ENCODE measurements around the gene SPOP. TPM values are rescaled to one million over a fixed set of nuclear protein-coding genes. Genes with fewer than 3 reads are reported as not detected.

SPOP gene
- total and polyA plus RNA-seq, 9 of the 15 experiments (the other 6 are each of a cell fraction or from before 2014, with no cell fraction given) = 34.2 to 65.9 (median 39.7) TPM

DNA sequence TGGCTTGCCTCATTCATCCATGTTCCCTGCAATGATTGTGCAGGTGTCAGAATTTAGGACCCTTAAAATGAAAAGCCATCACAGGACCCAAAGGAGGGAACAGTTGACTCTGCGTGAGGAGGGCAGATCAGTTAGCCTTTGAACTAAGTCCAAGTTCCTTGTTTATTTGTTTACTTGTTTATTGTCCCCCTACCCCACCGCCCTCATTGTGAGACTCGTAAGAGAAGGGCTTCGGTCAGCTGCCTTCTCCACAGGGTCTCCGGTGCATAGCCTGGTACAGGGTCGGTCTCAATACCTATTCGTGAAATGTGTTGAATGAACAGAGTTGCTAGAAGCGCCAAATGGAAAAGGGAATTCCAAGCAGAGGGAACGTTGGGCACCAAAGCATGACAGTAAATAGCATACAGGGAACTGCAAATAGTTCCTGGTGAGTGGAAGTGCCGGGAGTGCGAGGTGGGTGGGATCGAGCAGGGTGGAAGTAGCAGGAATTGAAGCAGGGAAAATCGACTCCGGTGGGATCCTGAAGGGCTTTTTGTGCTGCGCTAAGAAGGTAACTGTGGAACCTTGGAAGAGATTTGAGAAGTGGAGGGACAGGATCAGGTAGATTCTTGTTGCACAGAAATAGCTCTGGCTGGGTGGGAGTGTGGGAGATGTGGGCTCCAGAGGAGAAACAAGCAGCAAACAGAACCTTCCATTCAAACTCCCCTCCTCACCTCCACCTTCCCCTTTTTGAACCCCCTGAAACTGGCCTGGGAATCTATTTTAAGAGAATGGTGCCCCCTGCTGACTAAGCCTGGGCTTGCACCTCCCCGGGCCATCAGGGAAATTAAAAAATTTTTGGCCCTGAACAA is 17.2 kb upstream of the SPOP start (continued):
- TF ChIP-seq, protein P1, sequence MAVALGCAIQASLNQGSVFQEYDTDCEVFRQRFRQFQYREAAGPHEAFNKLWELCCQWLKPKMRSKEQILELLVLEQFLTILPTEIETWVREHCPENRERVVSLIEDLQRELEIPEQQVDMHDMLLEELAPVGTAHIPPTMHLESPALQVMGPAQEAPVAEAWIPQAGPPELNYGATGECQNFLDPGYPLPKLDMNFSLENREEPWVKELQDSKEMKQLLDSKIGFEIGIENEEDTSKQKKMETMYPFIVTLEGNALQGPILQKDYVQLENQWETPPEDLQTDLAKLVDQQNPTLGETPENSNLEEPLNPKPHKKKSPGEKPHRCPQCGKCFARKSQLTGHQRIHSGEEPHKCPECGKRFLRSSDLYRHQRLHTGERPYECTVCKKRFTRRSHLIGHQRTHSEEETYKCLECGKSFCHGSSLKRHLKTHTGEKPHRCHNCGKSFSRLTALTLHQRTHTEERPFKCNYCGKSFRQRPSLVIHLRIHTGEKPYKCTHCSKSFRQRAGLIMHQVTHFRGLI (CRISPR knock-in tag; IDR thresholded peaks at IDR 0.05) = no peak
- TF ChIP-seq NR2F6 (CRISPR knock-in tag; IDR thresholded peaks at IDR 0.05) (no peak), GABPB2 (CRISPR knock-in tag; conservative IDR thresholded peaks at IDR 0.05) (no peak), ZKSCAN8 (CRISPR knock-in tag; IDR thresholded peaks at IDR 0.05) (no peak), HNRNPH1 (optimal IDR thresholded peaks at IDR 0.05; ENCODE audit: low read depth, low read length) (no peak), MCM5 (IDR thresholded peaks at IDR 0.05; ENCODE audit: low read depth) (no peak), XRCC3 (IDR thresholded peaks at IDR 0.05) (no peak), ZNF584 (CRISPR knock-in tag; IDR thresholded peaks at IDR 0.05; ENCODE audit: low read depth) (no peak), ZSCAN29 (IDR thresholded peaks at IDR 0.05) (no peak)
- TF ChIP-seq, protein P2, sequence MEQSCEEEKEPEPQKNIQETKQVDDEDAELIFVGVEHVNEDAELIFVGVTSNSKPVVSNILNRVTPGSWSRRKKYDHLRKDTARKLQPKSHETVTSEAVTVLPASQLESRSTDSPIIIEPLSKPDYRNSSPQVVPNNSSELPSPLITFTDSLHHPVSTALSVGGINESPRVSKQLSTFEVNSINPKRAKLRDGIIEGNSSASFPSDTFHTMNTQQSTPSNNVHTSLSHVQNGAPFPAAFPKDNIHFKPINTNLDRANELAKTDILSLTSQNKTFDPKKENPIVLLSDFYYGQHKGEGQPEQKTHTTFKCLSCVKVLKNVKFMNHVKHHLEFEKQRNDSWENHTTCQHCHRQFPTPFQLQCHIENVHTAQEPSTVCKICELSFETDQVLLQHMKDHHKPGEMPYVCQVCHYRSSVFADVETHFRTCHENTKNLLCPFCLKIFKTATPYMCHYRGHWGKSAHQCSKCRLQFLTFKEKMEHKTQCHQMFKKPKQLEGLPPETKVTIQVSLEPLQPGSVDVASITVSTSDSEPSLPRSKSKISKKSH (CRISPR knock-in tag; IDR thresholded peaks at IDR 0.05) = no peak
- TF ChIP-seq, protein P3, sequence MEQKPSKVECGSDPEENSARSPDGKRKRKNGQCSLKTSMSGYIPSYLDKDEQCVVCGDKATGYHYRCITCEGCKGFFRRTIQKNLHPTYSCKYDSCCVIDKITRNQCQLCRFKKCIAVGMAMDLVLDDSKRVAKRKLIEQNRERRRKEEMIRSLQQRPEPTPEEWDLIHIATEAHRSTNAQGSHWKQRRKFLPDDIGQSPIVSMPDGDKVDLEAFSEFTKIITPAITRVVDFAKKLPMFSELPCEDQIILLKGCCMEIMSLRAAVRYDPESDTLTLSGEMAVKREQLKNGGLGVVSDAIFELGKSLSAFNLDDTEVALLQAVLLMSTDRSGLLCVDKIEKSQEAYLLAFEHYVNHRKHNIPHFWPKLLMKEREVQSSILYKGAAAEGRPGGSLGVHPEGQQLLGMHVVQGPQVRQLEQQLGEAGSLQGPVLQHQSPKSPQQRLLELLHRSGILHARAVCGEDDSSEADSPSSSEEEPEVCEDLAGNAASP (IDR thresholded peaks at IDR 0.05) = no peak
- TF ChIP-seq, protein P4, sequence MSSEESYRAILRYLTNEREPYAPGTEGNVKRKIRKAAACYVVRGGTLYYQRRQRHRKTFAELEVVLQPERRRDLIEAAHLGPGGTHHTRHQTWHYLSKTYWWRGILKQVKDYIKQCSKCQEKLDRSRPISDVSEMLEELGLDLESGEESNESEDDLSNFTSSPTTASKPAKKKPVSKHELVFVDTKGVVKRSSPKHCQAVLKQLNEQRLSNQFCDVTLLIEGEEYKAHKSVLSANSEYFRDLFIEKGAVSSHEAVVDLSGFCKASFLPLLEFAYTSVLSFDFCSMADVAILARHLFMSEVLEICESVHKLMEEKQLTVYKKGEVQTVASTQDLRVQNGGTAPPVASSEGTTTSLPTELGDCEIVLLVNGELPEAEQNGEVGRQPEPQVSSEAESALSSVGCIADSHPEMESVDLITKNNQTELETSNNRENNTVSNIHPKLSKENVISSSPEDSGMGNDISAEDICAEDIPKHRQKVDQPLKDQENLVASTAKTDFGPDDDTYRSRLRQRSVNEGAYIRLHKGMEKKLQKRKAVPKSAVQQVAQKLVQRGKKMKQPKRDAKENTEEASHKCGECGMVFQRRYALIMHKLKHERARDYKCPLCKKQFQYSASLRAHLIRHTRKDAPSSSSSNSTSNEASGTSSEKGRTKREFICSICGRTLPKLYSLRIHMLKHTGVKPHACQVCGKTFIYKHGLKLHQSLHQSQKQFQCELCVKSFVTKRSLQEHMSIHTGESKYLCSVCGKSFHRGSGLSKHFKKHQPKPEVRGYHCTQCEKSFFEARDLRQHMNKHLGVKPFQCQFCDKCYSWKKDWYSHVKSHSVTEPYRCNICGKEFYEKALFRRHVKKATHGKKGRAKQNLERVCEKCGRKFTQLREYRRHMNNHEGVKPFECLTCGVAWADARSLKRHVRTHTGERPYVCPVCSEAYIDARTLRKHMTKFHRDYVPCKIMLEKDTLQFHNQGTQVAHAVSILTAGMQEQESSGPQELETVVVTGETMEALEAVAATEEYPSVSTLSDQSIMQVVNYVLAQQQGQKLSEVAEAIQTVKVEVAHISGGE (CRISPR knock-in tag; IDR thresholded peaks at IDR 0.05) = no peak
- TF ChIP-seq, protein P5, sequence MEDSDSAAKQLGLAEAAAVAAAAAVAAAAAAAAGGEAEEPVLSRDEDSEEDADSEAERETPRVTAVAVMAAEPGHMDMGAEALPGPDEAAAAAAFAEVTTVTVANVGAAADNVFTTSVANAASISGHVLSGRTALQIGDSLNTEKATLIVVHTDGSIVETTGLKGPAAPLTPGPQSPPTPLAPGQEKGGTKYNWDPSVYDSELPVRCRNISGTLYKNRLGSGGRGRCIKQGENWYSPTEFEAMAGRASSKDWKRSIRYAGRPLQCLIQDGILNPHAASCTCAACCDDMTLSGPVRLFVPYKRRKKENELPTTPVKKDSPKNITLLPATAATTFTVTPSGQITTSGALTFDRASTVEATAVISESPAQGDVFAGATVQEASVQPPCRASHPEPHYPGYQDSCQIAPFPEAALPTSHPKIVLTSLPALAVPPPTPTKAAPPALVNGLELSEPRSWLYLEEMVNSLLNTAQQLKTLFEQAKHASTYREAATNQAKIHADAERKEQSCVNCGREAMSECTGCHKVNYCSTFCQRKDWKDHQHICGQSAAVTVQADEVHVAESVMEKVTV (CRISPR knock-in tag; IDR thresholded peaks at IDR 0.05) = peak; percentile 89
- TF ChIP-seq, protein P6, sequence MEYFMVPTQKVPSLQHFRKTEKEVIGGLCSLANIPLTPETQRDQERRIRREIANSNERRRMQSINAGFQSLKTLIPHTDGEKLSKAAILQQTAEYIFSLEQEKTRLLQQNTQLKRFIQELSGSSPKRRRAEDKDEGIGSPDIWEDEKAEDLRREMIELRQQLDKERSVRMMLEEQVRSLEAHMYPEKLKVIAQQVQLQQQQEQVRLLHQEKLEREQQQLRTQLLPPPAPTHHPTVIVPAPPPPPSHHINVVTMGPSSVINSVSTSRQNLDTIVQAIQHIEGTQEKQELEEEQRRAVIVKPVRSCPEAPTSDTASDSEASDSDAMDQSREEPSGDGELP (CRISPR knock-in tag; IDR thresholded peaks at IDR 0.05; ENCODE audit: borderline replicate concordance) = no peak
